ENCODE data around the gene CTSD. TPM values are rescaled to one million over a fixed set of nuclear protein-coding genes. Genes with fewer than 3 reads are reported as not detected.

Gene CTSD
- total RNA-seq, 6 donors from 2014 or later = 993 to 3,355 (median 2,221) TPM

DNA sequence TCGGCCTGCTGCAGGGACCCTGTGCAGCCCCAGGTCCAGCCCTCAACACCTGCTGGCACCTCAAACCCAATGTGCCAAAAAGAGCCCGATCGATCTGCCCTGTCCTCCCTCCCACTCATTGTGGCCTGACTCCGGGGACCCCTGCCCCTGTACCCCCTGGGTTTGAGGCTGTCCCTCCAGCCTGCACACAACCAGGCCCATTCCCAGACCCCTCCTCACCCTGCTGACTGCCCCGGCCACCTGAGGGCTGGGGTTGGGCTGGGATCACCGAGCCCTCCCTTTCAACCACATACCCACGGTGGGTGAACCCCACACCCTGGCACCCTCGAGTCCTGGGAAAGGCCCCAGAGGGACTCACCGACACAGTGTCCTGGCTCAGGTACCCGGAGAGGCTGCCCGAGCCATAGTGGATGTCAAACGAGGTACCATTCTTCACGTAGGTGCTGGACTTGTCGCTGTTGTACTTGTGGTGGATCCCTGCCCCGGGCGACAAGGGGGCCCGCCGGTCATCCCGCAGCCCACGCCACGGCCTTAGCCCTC is 5.0 kb downstream of the CTSD start:
- Histone ChIP-seq H3K9me3 (no peaks in the 10 kb centered on the region), H3K36me3 (peaks cover 17 to 75% (median 70%) of the 10 kb centered on the region in 4 donors), H3K4me3 (peak overlapping the region in 2 of 4 donors; percentile 30 to 96), H3K27me3 (no peaks in the 10 kb centered on the region), H3K27ac (peak overlapping the region; percentile 52 to 97 (median 82)), H3K4me1 (peaks cover 40 to 92% (median 78%) of the 10 kb centered on the region in 4 donors)
- peak; percentile 22 to 55 for DNase-seq
- TF ChIP-seq, protein P1, sequence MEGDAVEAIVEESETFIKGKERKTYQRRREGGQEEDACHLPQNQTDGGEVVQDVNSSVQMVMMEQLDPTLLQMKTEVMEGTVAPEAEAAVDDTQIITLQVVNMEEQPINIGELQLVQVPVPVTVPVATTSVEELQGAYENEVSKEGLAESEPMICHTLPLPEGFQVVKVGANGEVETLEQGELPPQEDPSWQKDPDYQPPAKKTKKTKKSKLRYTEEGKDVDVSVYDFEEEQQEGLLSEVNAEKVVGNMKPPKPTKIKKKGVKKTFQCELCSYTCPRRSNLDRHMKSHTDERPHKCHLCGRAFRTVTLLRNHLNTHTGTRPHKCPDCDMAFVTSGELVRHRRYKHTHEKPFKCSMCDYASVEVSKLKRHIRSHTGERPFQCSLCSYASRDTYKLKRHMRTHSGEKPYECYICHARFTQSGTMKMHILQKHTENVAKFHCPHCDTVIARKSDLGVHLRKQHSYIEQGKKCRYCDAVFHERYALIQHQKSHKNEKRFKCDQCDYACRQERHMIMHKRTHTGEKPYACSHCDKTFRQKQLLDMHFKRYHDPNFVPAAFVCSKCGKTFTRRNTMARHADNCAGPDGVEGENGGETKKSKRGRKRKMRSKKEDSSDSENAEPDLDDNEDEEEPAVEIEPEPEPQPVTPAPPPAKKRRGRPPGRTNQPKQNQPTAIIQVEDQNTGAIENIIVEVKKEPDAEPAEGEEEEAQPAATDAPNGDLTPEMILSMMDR (IDR thresholded peaks at IDR 0.05) = no peak
- TF ChIP-seq POLR2AphosphoS5 (IDR thresholded peaks at IDR 0.05) (no peak), POLR2A (IDR thresholded peaks at IDR 0.05) (no peak), EP300 (IDR thresholded peaks at IDR 0.05) (no peak)
- WGBS, 2 donors = 81 to 83% methylated on average over 9 to 21 of the region's 21 CpGs
- ATAC-seq (ENCODE audit: low FRiP score in 2 of 2) = no peak

DNA sequence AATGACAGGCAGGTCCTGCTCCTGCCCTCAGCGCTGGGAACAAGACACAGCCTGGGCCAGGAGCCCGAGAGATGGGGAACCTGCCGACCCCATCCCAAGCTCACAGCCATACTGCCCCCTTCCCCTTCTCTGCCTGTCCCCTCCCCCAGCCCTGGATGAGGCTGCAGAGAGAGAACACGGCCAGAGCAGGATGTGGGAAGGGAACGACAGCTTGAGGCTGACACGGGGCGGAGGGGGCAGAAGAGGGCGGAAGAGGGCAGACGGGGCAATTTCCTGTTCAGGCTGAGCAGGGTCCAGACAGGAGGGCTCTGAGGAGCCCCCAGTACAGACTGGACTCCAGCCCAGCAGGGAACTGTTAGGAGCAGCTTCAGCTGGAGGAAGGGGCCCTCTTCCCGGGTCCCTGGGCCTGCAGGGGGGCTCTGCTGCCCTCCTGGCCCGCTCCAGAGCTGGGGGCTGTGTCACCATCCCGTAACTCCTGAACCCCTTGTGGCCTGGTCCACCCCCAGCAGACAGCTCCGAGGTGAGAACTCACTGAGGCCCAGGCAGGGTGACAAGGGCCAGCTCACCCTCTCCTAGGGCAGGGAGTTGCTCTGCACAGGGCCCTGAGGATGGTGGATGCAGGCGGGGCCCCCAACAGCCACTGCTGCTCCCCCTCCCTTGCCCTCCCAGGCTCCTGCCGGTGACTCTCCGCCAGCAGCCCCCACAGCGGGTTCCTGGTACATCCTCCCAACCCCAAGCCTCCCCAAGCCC is 5.7 kb downstream of the CTSD start:
- H3K36me3 ChIP-seq = peaks cover 23 to 81% (median 77%) of the 10 kb centered on the region in 4 donors
- peak in 1 of 4 donors; percentile 23 for TF ChIP-seq POLR2A (IDR thresholded peaks at IDR 0.05)
- TF ChIP-seq, protein P1 (IDR thresholded peaks at IDR 0.05) = no peak
- peak in 1 of 2 donors; percentile 71 for TF ChIP-seq POLR2AphosphoS5 (IDR thresholded peaks at IDR 0.05)
- no peaks in the 10 kb centered on the region for H3K27me3 ChIP-seq
- WGBS, 2 donors = 36 to 57% methylated on average over 12 to 17 of the region's 17 CpGs
- no peaks in the 10 kb centered on the region for H3K9me3 ChIP-seq
- H3K4me3 ChIP-seq = peak overlapping the region in 2 of 4 donors; percentile 30 to 96
- H3K4me1 ChIP-seq = peaks cover 40 to 93% (median 75%) of the 10 kb centered on the region in 4 donors
- ATAC-seq (ENCODE audit: low FRiP score in 2 of 2) = no peak
- peak; percentile 66 to 70 for DNase-seq
- peak overlapping the region; percentile 52 to 97 (median 82) for H3K27ac ChIP-seq

DNA sequence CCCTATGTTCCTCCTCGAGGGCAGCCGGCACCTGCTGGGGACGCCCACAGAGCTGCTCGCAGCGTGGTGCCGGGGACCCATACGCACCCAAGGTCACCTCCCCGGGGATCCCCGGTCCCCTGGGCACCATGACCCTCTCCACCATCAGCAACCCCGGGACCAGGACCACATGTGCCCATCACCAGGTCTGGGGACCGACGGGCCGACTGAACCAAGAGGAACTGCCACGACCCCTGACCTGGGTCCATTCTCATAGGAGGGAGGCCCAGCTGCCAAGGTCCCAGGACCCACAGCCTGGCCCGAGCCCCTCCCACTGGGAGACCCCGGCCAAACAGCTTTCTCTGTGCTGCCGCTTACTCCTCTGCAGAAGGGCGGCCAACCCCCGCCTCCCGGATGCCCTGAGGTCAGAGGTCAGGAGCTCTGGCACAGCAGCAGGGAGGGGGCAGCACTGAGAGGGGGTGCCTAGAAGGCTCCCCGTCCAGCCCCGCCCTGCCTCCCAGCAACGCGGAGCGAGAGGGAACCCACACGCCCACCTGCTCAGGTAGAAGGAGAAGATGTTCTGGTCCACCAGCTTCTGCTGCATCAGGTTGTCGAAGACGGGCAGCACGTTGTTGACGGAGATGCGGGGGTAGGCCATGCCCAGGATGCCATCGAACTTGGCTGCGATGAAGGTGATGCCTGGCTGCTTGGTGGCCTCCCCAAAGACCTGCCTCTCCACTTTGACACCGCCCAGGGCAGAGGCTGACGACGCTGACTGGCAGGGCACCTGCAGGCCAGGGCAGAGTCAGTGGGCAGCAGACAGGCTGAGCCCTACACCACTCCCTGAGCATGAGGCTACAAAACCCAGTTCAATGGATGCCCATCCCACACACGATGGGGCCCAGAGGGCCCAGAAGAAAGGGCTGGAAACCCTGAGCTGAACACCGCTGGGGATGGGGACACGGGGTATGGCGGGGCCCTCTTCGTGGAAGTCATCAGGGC is 6.6 kb downstream of the CTSD start:
- TF ChIP-seq POLR2A (IDR thresholded peaks at IDR 0.05) (no peak), POLR2AphosphoS5 (IDR thresholded peaks at IDR 0.05) (no peak), EP300 (IDR thresholded peaks at IDR 0.05) (no peak)
- TF ChIP-seq, protein P1 (IDR thresholded peaks at IDR 0.05) = no peak
- Histone ChIP-seq H3K27me3 (no peaks in the 10 kb centered on the region), H3K4me1 (peaks cover 30 to 93% (median 66%) of the 10 kb centered on the region in 4 donors), H3K9me3 (no peaks in the 10 kb centered on the region), H3K36me3 (peaks cover 23 to 91% (median 85%) of the 10 kb centered on the region in 4 donors), H3K27ac (peak overlapping the region; percentile 52 to 97 (median 82)), H3K4me3 (peak overlapping the region in 2 of 4 donors; percentile 30 to 96)
- ATAC-seq (ENCODE audit: low FRiP score in 2 of 2) (no peak), DNase-seq (peak; percentile 21 to 70)
- 80 to 85% methylated on average over 6 to 41 of the region's 41 CpGs for WGBS, 2 donors

DNA sequence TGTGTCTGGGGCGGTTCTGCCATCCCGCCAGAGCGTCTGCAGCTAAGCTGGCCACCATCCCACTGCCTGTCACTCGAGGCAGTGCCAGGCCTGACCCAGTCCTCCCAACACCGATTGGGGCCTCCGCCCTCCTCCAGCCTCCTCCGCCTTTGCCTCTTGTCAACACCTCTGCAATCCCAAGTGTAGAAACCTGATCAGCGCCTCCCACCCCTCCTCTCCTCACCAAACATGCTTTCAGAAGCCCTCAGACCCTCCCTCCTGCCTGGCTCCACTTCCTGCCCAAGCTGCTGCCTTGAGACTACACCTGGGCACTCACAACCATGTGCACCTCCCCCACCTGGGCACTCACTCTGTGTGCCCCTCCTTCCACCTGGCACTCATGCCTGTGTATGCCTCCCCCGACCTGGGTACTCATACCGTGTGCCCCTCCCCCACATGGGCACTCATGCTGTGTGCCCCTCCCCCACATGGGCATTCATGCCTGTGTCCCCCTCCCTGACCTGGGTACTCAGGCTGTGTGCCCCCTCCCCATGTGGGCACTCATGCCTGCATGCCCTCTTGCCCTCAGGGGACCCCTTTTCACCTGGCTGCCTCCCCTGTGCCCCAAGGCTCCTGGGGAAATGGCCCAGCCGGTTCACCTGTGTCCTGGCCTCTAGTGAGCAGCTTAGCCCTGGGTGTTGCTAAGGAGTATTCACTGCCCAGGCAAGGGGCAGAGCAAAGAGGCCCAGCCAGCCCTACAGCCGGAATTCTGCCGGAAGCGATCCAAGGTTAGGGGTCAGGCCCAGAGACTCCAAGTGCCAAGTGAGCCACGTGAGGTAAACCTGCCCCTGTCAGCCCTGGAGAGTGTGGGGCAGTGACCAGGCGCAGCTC is 7.8 kb downstream of the CTSD start:
- H3K27me3 ChIP-seq = no peaks in the 10 kb centered on the region
- ATAC-seq (ENCODE audit: low FRiP score in 2 of 2) (no peak), DNase-seq (peak; percentile 39 to 71)
- H3K4me1 ChIP-seq = peaks cover 20 to 88% (median 54%) of the 10 kb centered on the region in 4 donors
- peaks cover 23 to 91% (median 83%) of the 10 kb centered on the region in 4 donors for H3K36me3 ChIP-seq
- H3K27ac ChIP-seq = peak overlapping the region; percentile 37 to 97 (median 68)
- H3K4me3 ChIP-seq = no peak overlapping the region
- 64 to 65% methylated on average over 14 to 16 of the region's 16 CpGs for WGBS, 2 donors
- TF ChIP-seq POLR2AphosphoS5 (IDR thresholded peaks at IDR 0.05) (no peak), POLR2A (IDR thresholded peaks at IDR 0.05) (no peak), EP300 (IDR thresholded peaks at IDR 0.05) (no peak)
- TF ChIP-seq, protein P1 (IDR thresholded peaks at IDR 0.05) = no peak
- no peaks in the 10 kb centered on the region for H3K9me3 ChIP-seq
